ENCODE measurements around the gene ZNF275.

DNA sequence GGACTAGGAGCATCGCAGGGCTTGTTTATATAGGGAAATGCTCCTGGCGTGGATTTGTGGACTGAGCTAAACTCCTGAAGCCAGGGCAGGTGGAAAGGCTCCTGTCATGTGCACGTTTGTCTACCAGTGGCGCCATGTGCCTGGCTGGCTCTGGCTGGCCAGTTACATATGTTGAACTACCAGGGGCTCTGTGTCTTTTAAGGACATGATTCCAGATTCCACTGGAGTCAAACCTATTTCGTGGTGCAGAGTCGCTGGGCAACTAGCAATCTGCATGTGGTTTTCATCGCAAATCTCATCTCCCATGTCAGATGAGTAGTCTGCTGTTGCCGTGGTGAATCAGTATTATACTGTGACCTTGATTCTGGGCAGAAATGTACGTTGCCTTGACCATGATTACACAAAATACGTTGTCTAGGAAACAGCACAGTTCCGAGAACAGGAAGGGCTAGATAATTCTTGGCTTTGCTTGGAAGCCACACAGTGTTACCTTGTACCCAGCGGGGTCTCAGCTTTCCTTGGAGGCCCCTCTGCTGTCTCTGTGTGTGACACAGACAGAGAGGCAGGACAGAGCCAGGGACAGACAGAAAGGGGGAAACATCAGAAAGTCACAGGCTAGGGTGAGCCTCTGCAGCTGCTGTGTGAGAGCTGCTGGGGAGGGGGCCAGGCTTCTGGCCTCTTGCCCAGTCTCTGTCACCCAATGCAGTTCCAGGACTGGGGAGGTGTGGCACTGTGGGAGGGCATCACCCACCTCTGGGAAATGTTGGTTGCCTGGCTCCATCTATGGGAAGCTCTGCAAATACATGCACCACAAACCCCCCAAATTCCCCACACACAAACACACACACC, 48.0 kb downstream of the ZNF275 start:
- TF ChIP-seq TAF1 (IDR thresholded peaks at IDR 0.05; ENCODE audit: low read depth), result no peak
- TF ChIP-seq FOXM1 (IDR thresholded peaks at IDR 0.05; ENCODE audit: borderline replicate concordance, low read depth), result no peak
- no peak for TF ChIP-seq ZBTB7A (IDR thresholded peaks at IDR 0.05; ENCODE audit: low read depth)
- TF ChIP-seq EP300 (IDR thresholded peaks at IDR 0.05; ENCODE audit: borderline replicate concordance), result no peak
